HG03457 (cell line): ENCODE results near the gene SLC6A9.

Source experiments
- ATAC-seq: cut with Tn5 transposase; IDR thresholded peaks from one replicate; pipeline ENCODE4 v1.9.1; 2021; ENCODE audit warnings: moderate number of reproducible peaks; ENCODE audit not compliant: unreplicated experiment

SLC6A9 gene

DNA sequence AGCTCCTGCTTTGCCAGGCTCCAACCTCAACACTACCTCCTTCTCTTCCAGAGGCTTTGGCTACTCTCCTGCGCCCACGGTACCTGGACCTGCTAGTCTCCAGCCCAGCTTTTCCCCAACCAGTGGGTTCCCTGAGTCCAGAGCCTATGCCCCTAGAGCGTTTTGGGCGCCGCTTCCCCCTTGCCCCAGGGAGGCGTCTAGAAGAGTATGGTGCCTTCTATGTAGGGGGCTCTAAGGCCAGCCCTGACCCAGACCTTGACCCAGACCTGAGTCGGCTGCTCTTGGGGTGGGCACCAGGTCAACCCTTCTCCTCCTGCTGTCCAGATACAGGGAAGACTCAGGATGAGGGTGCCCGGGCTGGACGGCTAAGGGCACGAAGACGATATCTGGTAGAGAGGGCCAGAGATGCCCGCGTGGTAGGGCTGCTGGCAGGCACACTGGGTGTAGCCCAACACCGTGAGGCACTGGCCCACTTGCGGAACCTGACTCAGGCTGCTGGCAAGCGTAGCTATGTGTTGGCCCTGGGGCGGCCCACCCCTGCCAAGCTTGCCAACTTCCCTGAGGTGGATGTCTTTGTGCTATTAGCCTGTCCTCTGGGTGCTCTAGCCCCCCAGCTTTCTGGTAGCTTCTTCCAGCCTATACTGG, 59.8 kb downstream of the SLC6A9 start:
- ATAC-seq = no peak

DNA sequence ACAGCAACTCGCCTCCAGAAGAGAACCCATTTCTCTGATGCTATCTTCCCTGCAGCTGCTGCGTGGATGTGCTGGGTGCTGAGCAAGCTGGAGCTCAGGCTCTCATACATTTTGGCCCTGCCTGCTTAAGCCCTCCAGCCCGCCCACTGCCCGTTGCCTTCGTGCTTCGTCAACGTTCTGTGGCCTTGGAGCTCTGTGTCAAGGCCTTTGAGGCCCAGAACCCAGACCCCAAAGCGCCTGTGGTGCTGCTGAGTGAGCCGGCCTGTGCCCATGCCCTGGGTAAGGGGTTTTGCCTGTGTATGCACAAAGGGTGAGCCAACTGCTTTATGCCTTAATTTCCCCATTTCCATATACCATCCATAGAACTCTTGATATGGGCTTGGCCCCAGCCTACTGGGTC, 60.4 kb downstream of the SLC6A9 start:
- ATAC-seq = no peak

DNA sequence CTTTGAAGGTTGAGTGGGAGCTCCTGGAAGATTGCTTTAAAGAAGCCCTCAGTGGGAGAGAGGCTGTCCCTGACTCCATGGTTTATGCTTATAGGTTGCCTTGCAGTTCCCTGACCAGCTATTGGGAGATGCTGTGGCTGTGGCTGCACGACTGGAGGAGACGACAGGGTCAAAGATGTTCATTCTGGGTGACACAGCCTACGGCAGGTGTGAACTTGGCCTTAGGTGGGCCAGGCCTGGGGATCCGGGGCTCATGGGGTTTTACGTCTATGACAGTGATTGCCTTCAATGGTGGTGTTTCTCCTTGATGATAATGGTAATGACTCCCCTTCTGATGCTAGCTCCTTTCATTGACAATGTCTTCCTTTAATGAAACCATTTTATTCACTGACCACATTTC, 60.8 kb downstream of the SLC6A9 start:
- no peak for ATAC-seq

DNA sequence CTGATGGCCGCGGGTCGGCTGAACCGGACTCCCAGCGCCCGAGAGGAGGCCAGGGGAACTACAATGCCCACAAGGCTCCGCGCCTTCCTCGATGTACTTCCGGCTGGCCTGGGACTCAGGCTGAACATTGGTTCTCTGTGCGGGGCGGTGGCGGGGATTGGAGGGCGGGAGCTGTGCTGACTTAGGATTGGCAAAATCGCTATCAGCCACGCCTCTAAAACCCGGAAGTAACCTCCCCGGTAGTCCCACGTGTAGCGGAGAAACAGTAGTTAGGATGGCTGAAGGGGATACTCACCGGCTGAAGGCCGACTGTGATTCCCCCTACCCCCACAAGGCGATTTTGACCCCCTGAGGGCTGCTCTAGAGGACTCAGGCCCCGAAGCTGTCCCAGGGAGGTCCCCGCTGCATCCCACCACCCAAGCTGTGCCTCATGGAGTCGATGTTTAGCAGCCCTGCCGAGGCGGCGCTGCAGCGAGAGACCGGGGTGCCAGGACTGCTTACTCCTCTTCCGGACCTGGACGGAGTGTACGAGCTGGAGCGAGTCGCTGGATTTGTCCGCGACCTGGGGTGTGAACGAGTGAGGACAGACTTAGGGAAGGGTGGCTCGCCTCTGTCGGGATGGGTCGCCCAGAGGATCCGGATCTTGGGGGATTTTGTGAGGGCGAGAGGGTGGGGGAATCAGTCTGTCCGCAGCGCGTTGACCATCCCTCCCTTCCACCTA, 61.4 kb downstream of the SLC6A9 start, which contains the start of gene DPH2:
TSS of gene DPH2 (plus strand) at position 265 of the 721 bp plus-strand sequence. CDS start at position 431, 166 bp downstream.
- ATAC-seq = peak; percentile 61

DNA sequence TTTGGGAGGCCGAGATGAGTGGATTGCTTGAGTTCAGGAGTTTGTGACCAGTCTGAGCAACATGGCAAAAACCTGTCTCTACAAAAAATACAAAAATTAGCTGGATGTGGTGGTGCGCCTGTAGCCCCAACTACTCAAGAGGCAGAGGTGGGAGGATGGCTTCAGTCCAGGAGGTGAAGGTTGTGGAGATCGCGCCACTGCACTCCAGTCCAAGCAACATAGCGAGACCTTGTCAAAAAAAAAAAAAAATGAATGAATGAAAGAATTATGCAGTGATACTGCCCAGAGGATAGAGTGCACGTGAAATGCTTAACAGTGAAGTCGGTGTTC, 61.9 kb downstream of the SLC6A9 start:
- no peak for ATAC-seq

DNA sequence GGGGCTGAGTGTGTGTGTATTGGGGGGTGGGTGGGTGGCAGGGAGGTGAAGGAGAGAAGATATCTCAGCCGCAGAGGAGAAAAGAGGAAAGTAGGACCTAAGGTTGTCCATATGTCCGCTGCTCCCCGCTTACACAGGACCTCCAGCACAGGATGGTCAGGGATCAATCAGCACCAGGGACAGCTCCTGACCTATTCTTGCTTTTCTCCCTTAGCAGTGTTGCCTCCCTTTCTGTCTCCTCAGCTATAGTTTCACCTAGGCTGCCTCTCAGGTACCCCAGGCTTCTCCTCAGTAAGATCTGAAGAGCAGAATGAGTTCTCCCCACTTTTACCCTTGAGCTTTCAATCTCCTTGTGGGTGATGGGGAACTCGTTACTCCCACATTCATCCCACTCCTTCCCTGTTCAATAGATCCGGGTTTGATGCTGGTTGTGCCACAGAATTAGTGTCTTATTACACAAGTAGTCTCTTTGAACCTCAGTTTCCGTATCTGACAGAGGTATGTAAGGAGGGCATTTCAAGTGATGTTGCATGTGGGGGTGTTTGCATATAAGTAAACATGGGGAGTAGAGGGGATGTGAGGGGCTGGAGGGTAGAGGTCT, 62.8 kb downstream of the SLC6A9 start:
- no peak for ATAC-seq

DNA sequence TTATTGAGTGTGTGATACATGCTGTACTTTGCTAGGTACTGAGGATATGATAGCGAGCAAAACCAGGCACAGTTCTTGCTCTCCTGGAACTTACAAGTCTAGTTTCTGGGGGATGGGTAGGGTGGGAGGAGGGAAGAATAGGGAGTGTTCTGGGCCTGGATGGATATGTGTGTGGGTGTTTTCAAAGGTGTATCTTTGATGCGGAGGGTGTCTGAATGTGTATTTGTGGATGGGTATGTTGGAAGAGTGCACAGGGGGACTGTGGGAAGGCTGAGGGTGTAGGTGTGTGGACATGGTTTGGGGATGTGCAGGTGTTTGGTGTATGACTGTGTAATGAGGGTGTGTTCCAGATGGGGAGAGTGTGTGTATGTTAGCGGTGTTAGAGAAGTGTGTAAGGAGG, 65.9 kb downstream of the SLC6A9 start:
- no peak for ATAC-seq

DNA sequence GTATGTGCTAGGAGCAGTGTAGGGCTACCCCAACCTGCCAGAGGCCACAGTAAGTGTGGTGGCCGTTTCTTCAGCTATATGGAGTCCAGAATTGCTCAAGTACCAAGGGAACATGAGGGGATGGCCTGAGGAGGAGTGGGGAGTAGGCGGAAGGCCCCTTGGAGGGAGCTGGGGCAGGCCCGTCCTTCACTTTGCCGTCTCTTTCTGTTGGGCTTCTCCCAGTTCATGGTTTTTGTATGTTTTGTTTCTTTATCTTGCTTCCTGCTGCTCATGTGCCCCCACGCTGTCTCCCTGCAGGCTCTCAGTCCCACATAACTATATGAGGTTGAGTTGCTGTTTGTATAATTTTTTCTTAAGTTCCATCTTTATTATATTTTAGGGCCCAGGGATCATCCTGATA, 67.4 kb downstream of the SLC6A9 start:
- ATAC-seq = no peak

DNA sequence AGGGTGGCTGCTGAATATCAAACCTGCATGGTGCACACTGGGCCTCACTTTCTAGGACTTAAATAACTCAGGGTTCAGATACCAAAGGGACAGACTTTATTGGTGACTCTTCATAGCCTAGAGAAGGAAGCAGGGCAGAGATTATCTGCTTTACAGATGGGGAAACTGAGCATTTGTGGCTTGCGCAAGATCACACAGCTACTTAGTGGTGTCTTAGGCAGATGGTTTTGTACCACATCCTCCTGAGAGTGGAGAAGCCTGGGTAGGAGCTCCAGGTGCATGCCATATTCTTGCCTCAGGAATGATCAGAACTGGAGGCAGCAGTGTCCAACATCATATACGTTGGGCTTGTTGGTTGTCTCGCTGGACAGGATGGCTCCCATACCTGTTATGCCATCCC, 68.3 kb downstream of the SLC6A9 start:
- ATAC-seq = no peak

DNA sequence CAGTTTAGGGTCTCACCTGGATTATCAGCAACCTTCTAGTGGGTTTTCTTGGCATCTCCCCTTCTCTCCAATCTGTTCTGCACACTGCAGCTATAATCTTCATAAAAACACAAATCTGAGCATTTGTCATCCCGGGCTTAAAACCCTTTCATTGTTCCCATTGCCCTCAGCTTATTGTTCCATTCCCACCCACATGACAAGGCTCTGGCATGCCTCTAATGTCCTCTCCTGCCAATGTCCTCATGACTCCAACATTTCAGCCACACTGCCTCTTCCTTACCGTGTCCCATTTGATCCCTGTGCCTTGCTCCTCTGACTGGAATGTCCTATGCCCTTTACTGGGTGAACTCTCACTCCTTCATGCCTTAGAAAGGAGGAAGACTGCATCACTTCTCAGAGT, 68.9 kb downstream of the SLC6A9 start:
- ATAC-seq = no peak

DNA sequence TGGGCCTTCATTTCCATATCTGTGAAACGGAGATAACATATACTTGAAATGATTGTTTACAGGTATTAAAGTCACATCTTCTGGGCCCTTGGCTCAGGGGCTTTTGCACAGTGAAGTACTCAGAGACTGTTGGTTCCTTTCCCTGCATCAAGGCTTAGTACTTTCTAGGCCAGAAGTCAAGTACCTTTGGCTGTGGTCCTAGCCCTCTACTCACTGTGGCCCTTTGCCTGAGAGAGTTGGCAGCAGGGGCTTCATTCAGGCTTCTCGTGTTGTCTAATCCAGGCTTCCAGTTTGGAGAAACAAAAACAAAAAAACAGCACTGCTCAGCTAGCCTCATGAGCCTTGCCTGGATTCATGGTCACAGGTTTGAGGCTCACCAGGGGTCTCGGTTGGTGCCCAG, 69.6 kb downstream of the SLC6A9 start:
- ATAC-seq = no peak

DNA sequence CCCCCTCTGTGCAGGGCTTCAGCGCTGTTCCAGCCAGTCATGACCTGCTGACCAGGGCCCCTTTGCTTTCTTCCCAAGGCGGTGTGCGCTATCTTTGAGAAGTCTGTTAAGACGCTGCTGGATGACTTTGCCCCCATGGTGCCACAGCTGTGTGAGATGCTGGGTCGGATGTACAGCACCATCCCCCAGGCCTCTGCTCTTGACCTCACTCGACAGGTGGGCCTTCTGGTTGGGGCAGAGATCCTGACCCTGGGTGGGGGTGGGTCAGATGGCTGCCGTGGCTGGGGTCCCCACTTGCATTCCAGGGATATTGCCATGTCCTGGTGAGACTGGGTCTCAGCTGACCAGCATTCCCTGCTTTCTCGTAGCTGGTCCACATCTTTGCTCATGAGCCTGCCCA, 70.5 kb downstream of the SLC6A9 start:
- ATAC-seq = no peak

DNA sequence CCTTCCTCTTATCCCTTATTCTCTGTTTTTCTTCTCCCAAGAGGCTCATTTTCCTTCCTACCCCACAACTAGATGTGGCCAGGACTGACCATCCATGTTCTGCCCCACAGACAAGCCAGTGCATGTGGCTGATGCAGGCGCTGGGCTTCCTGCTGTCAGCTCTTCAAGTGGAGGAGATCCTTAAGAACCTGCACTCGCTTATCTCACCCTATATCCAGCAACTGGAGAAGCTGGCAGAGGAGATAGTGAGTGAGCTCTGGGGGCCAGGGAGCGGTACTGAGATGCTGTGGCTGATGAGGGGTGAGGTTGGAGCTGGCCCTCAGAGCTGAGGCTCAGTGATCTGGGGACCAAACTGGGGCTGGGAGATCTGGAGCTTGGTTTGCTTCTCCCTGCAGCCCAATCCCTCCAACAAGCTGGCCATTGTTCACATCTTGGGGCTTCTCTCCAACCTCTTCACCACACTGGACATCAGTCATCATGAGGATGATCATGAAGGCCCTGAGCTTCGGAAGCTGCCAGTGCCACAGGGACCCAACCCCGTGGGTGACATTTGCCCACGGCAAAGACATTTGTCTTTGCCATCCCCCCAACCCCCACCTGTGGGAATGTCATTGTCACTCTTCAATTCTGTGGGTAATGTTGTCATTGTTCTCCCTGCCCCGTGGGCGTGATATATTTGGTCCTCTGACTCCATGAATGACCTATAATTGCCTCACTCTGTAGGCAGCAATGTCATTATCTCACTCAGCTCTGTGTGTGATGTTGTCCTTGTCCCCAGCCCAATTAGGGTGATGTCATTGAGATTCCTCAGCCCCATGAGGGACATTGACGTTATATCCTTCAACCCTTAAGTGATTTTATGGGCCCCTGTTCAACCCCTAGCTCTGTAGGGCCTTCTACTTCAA, 72.7 kb downstream of the SLC6A9 start:
- no peak for ATAC-seq

DNA sequence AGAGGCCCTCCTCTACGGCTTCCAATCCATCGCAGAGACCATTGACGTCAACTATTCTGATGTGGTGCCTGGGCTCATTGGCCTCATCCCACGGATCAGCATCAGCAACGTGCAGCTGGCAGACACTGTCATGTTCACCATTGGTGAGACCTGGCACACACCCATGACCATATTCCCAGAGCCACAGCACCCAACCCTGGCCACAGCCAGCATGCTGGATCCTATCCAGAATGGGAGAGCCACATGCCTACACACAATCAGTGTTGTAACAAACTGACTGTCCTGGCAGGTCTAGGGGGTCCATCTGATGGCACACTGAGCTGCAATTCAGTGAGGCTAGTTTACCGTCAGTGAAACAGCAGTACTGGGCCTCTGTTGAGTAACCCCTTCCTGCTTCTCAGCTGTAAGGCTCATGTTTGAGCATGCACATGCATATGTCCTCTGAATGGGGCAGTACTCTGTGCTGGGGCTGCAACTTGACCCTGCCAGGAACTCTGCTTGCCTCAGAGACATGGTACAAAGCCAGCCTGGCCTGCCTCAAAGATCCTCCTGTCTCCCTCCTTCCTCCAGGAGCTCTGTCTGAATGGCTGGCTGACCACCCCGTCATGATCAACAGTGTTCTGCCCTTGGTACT, 73.7 kb downstream of the SLC6A9 start:
- no peak for ATAC-seq

DNA sequence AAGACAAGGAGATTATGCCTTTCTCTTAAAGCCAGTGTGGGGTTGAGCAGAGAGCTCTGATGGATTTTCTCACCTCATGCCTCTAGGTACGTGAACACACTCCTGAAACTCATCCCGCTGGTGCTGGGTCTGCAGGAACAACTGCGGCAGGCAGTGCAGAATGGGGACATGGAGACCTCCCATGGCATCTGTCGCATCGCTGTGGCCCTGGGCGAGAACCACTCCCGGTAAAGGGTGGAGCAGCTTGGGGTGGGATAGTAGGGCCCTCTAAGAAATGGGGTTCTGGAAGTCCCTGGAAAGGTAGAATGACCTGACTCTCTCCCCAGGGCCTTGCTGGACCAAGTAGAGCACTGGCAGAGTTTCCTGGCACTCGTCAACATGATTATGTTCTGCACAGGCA, 75.0 kb downstream of the SLC6A9 start:
- ATAC-seq = no peak

DNA sequence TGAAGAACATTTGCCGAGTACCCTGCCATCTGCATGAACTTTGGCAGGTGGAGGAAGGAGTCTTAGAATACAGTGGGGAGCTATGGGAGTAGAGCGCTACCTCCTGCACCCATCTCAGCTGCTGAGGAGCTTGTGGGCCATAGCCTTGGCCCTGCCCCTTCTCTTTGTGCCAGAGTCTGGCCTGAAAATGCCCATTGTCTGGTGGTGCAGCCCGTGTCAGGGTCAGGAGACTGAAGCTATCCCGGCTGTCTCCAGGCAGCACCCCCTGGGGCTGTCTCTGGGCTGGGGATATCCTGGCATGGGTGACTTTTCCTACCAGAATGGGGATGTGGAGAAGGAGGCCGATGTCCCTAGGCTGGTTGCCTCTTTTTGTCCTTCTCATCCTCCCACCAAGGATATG, 77.2 kb downstream of the SLC6A9 start:
- ATAC-seq = no peak

DNA sequence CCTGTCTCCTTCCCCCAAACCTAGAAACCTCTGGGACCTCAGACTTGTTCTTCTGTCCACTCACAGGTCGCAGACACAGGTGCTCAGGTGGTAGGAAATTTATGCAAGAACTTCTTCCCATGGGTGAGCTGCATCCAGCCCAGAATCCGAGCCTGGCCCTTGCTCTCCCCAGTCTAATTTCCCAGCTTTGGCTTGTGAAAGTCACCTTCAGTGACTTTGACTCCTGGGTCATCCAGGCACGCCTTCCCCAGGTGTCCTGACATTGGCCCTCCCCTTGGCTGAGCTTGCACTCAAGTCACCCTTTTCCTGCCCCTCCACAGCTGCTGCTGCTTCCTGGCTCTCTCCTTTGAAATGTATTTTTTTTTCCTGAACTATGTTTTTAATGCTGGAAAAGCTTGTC, 77.9 kb downstream of the SLC6A9 start:
- ATAC-seq = no peak

DNA sequence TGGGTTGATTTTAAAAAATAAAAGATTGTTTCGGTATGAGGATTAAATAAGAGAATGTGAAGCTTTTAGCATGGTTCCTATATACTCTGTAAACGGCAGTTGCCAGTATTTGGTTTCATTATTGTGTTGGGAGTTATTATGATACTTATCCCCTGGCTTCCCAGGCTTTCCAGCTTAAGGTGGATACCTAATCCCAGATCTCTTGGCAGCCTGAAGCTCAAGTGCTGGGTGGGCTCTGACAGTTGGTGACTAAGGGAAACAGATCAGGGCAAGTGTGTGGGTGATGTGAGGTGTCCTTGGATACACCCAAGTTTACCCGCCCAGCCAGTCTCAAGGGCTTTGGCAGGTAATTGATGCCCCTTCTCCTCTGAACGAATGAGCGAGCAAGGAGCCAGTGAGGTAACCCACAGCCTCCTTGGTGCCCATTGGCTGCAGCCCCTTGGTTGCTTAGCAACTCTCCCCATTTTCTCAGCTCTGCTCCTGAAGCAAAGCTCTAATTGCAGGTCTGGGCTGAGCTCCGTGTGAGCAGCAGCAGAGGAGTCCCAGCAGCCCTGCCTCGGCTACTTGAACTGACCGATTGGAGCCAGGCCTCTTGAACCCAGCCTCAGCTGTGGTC, 78.4 kb downstream of the SLC6A9 start:
- no peak for ATAC-seq

DNA sequence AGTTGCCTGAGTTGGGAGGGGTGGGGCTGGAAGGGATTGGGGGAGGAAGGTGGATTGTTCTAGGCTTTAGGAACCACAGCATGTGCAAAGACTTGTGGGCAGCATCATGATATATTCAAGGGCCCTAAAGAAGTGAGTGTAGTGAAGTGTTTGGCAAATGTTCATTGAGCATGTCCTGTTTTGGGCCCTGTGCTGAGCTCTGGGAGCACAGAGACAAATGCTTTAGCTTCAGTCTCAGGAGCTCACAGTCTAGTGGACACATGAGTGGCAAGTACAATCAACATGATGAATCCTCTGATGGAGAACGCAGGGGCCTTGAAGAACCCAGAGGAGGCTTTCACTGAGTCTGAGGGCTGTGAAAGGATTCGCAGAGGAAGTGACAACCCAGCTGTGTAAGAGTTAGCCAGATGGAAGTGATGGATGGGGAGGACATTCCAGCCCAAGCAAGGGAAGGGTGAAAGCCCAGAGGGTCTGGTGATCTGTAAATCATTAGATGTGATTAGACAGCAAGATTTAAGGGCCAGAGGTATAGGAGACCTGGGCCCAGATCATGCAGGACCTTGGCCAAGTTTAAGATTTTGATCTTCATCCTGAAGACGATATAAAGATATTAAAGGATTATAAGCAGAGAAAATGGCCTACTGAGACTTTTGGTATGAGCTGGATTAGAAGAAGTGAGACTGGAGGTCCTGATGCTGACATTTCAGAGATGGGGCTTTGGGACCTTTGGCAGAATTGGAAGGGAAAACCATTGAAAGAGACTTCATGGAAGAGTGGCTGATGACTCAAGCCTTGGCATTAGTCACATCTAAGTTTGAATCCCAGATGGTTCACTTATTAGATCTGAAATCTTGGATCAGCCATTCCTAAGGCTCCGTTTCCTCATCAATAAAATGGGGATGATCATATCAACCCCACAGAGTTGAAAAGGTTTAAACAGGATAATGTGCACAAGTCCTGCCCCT, 80.0 kb downstream of the SLC6A9 start:
- ATAC-seq = no peak
